ENCODE results near the gene MAP7.

The MAP7 gene

DNA sequence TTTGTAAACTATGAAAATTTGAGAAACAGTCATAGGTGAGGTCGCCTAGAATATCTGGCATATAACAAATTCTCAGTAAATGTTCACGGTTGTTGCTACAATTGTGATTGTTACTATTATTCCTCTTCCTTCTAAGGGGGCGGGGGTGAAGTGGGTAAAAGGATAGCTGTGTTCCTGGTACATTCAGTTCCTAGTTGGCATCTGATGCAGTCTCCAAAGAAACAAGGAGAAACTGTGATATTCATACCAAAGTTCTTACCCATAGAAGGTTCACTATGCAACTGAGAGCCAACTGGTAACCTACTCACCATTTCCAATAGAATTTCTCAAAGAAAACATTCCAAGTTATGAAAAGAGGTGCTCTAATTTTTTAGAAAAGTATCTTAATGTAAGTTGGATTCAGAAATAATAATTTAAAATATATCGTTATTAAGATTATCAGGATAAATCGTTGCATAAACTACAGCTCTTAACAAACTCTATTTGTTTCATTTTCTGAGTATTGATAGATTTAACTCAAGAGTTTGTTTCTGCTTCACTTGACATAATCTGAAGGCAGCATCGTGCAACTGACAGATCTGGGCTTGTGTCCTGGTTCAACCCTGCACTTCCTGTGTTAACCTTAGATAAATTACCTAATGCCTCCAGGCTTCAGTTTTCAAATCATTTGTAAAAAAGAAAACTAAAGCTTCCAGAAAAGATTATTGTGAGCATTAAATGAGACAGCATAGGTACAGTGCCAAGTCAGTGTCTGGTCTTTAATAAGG, 13.3 kb upstream of the MAP7 start:
- DNase-seq, result no peak

DNA sequence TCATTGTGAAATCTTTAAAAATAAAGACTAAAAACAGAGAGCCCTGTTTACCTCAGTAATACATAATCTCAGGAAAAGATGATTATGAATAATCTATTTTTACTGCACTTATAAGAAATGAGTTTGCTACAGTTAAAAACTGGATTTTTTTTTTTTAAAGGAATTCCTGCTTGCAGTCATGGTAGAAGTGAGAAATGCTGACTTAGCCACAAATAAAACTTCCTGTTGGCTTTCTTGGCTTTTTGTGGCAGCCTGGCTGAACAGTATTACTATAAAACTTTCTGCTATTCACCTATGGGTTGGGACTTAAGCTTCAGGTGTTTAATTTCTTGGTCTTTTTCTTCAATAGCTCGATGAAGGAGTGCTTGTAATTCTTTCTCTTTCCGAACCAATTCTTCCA, 12.0 kb upstream of the MAP7 start:
- DNase-seq, result no peak

DNA sequence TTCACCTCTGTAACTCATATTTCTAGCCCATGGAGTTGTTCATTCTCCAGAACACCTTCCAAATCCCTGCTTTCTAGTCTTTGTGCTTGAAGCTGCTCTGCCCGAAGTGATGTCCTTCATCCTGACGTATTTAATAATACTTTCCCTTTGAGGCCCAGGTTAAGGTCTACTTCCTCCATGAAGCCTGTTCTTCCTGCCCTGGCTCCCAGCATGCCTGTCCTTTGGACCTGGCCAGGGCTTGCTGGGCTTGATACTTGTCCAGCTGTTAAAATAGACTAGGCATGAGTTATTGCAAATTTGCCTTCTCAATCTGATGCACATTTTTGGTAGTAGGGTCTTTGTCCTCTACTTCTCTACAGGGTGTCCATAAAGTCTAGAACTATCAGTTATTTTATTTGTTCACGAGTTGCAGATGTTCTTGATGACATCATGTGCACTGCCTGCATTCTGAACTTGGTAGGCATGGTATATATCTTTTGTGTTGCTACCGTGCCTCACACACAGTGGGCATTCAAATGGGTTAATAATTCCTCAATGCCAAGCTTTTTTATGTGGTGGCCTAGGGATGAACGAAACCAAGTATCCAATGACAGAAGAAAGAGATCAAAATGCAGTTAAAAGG, 3.1 kb upstream of the MAP7 start:
- no peak for DNase-seq

DNA sequence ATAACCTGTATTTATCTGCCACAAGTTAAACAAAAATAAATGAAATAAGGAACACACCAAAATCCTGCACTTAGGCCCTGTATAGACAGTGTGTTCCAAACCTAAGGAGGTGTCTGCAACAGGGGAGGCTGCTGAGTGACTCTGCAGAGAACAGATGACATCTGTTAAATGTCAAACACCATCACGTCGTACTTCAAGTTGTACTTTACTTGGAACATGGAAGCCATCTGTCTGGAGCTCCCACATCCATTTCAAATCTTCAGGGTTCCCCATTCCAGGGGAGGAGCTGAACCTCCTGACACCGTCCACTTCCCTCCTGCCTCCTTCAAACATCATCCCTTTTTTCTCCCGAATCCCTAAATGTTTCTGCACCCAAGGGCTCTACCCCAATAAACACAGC, 1.8 kb upstream of the MAP7 start:
- no peak for DNase-seq

DNA sequence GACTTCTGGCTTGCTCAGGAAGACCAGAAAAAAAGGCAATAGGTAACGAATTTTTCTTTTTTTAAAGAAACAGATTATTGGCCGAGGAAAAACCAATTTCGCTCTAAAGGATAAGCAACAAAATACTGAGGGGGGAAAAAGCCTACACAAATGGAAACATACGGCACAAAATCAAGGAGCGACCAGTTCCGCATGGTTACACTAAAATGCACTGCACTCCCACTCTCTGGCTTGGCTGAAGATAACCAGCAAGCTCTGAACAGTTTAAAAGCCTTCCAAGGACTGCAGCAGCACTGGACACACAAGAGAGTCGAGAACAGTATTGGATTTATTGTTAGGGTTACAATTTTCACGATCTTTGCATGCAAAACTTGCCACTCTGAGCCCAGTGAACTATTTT, 881 bp upstream of the MAP7 start:
- DNase-seq, result no peak

DNA sequence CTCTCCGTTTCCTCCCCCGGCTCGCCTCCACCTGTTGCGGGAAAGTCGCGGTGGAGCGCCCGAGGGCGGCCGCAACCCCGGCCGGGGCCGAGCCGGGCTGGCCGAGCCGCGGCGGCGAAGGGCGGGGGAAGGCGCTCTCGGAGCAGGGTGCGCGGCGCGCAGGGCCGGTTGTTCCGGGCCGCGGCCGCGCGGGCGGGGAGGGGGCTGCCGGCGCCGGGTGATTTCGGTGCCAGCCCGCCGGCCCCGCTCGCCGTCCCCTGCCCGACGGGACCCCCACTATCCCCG, 235 bp downstream of the MAP7 start:
- no peak for DNase-seq

DNA sequence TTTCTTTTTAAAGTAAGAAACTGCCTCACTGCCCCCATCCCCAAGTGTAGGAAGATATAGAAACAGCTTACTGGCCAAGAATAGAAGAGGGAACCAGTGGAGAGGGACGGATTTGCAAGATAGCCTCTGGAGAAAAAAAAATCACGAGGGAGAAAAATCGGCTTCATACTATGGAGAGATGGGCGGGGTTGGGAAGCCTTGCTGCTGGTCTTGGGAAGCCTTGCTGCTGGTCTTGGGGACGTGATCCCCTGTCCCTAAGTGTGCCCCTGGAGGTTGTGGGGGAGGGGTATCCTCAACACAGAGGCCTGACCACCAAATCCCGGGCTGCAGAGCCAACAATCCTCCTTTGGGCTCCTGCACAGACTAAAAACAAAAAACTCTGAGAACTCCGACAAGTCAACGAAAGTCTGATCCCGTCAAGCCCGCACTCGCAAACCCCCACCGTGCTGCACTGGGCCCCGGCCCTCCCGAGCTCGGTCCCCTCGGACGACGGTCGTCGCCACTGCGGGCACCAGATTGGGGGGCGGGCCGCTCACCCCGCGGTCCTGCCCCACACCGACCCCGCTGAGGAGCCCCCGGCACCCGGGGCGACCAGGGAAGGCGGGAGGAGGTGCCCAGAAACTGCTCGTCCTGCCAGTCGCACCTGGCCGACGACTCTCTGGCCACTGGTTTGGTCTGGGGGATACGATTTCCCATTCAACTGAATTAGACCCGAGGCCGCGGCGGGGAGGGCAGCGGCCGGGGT, 750 bp downstream of the MAP7 start:
- DNase-seq, result no peak

DNA sequence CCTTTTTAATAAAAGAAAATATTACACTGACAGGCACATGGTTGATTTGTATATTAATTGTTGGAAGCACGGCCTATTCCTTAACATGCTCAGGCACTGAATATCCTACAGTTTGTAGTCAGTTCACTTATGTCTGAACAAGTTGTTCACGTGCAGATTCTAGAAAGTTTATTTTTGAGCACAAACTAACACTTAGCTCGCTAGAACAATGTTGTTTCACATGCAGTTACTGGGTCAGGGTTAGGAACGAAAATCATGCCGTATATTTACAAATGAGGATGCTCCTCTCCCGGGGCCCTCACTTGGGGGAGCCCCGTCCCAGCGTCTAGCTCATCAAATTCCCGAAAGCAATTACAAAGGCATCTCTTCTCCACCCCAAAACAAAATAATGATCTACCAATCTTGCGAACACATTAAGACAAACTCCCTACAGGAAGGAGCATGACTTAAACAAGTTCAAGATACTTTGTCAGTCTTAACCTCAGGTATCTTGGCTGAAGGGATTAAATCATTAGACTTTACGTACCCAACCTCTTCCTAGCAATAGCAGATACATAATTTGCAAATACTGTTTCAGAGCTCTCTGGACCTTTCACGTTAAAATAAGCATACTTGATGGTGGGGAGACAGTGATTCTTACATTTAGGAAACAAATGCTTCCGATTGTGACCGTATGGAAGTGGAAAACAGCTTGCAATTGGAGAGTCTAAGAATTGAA, 1.5 kb downstream of the MAP7 start:
- DNase-seq, result no peak

DNA sequence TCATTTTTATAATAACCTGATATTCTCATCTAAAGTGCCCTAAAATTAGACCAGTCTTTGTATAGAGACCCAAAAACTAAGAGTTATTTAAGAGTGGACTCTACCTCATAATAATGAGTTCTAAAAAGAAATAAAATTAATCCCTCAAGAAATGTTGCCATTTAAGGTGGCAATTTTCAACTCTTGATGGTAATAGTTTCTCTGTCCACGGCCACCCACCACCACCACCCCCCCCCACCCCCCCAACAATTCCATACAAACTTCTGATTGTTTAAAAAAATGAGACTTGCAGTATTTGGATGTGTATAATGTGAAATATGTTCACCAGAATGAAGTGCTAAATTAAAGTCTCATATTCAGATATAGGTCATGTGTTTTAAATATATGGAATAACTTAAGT, 2.4 kb downstream of the MAP7 start:
- DNase-seq, result no peak

DNA sequence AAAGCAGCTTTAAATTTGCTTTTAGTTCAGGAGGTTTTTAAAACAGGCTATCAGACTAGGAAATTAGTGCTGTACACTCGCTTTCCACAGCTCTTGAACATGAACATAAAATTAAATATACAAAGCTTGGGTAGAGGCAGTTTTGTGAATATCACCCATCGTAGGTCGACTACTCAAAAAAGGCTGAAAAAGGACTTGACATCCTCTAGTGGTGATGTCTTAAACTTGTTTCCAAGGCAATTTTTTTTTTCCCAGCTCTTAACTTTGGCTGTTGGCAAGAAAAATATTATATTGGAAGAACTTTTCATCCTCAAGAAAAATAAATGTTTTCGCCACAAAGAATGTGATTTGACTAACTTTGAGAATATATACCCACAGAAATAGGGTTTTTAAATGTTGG, 2.9 kb downstream of the MAP7 start:
- peak; percentile 8 for DNase-seq

DNA sequence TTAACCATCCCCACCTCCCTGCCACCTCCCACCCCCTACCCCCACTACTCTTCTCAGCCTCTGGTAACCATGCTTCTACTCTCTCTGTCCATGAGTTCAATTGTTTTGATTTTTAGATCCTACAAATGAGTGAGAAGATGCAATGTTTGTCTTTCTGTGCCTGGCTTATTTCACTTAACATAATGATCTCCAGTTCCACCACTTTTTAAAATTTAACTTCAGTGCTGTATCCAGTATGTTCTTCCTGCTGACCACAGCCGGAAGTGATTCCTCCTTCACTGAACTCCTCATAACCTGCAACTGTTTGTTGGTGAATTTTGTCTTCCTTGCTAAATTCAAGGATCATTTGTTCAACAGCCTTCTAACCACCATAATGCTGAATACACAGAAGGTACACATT, 3.9 kb downstream of the MAP7 start:
- DNase-seq, result no peak

DNA sequence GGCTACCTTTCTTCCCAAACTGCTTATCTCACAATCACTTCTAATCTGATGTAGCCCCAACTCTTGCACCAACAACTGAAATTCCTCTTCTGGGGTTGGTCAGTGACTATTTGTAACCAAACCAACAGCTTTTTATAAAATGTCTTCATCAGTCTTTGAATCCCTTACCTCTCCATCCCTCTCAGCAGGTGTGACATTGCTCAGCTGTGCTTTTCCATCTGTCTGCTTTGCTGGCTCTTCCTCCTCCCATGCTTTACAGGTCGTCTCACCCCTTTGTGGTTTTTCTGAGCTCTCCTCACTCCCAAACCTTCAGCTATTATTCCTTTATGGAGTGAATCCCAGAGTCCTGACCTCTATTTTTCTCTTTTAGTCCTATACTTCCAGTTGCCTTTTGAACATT, 5.9 kb downstream of the MAP7 start:
- DNase-seq, result no peak

DNA sequence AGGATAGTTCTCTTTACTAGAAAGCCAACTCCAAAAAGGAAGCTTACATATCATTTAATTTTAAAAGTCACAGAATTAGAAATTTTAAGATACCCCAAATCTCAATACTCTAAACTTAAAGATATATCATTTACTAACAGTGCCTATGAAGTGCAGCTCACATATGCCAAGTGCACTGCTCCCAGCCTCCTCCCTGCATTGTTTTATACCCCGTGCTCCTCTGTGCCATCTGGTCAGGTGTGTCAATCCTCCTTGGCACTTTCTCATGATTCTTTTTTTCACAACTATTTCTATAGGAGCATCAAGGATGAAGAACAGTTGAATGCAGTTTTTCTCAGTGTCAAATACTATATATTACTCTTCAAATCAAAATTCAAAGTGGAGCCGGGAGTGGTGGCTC, 8.8 kb downstream of the MAP7 start:
- DNase-seq, result no peak

DNA sequence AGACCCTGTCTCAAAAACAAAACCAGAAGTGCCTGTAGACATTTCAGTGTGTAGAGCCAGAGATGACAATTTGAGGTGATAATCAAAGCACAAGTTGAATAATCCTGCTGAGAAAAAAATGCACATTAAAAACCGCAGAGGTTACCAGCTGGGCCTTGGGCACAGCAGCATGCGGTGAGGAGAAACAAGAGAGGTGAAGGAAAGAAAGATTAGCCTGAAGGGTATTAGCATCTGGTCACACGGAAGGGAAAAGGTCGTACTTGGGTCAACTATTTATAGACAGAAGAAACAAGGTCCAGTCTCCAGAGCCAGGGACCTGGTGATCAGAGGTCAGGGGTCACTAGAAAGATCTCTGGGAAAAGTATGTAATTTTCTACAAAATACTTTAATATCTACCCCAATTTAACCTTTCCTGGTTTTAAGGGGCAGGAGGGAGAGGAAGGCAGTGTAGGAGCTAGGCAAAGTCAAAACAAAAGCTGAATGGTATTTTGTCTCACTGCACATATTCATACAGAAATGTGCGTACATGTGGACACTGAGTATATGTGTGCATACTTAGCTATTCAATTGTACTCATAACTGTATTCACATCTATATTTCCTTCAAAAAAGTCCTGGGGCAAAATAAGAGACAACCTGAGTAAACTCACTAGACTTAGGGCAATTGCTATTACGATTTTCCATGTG, 10.1 kb downstream of the MAP7 start:
- no peak for DNase-seq

DNA sequence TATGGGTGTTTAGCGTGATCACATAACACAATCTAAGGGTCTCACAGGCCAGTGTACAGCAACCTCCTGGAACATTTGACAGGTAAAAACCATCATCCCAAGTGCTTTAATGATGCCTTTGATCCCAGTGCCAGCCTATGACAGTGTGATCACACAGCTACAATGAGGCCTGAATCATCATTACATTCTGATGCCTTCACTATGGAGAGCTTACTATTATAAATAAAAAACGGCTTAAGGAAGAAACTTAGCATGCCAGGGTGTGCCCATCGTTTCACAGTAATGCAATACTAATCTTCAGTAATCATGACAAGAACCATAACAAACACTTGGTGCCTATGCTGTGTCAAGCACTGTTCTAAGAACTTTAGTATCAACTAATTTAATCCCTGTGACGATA, 11.4 kb downstream of the MAP7 start:
- DNase-seq, result no peak

DNA sequence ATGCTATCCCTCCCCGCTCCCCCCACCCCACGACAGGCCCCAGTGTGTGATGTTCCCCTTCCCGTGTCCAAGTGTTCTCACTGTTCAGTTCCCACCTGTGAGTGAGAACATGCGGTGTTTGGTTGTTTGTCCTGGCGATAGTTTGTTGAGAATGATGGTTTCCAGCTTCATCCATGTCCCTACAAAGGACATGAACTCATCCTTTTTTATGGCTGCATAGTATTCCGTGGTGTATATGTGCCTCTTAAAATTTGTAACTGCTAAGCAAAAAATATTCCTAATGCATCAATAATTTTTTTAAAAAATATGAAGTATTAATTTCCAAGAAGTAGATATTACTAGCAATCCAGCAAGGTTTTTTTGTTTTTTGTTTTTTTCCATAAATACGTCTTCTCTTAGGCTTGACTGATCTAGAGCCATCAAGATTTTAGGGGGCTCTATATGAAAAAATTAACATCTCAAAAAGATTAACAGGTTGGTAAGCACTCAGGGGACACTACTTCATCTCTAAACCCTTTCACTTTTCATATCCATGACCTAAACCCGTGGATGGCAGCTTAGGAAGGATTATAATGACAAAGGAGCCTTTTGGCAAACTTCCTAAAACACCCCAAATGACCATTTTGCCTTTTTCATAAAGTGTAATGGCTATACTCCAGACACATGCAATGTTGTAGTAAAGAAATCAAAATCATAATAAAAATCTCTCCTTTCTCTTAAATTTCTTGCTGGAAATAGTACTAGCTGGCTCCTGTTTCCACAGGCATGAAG, 14.2 kb downstream of the MAP7 start:
- DNase-seq, result no peak

DNA sequence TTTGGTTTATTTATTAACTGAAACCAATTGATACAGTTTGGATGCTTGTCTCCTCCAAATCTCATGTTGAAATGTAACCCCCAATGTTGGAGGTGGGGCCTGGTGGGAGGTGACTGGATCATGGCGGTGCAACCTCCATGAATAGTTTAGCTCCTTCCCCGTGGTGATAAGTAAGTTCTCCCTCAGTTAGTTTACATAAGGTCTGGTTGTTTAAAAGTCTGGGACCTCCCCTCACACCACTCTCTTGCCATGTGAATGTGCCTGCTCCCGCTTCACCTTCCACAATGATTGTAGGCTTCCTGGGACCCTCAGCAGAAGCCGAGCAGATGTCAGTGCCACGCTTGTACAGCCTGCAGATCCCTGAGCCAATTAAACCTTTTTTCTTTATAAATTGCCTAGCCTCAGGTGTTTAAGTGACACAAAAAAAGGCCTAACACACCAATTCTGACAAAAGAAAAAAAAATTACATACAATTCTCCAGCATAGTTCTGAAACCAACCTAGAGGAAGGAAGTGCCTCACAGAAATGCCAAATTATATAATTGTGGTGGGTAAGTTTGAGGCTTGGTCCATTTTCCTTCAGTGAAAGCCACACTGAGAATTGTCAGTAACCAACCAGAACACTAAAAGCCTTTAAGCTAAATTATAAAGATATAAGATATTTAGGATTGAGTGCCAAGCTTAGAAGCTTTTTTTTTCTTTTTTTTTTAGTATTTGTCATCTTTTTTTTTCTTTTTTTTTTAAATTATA, 15.0 kb downstream of the MAP7 start:
- DNase-seq, result no peak

DNA sequence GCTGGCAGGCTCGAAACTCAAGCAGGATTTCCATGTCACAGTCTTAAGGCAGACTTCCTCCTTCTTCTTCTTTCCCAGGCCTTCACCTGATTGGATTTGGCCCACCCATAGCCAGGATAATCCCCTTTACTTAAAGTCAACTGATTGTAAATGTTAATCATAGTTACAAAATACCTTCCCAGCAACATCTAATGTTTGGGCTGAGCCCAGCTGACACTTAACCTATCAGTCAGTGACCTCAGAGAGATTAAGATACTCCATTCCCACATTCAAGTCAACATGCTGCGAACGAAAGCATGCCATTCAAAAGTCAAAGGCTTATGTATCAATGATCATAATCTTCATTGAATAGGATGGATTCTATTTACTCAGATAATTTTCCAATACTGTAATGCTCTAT, 16.0 kb downstream of the MAP7 start:
- no peak for DNase-seq

DNA sequence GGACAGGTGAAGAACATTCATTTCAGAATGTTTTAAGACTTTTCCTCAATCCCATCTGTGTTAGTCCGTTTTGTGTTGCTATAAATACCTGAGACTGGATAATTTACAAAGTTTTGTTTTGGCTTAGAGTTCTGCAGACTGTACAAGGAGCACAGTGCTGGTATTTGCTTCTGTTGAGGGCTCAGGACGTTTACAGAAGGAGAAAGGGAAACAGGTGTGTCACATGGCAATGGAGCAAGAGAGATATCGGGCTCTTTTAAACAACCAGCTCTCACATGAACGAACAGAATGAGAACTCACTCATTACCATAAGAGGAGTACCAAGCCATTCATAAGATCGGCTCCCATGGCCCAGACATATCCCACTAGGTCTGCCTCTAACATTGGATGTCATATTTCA, 16.7 kb downstream of the MAP7 start:
- no peak for DNase-seq

DNA sequence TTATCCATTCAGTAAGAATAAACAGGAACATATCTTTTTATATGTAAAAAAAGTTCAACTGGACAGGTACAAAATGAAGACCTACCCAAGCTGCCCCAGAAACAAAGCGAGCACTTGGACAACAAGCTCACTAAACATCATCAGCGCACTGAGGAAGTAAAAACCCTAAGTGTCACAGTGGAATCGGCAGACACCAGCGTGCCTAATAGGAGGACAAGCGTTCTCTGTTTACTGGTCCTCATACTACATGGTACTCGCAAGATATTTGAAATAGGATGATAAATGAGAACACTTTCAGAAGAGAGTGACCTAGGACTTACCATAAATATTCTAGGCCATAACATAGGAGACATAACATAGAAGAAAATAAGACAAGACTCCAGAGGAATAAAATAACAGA, 18.2 kb downstream of the MAP7 start:
- DNase-seq, result no peak

DNA sequence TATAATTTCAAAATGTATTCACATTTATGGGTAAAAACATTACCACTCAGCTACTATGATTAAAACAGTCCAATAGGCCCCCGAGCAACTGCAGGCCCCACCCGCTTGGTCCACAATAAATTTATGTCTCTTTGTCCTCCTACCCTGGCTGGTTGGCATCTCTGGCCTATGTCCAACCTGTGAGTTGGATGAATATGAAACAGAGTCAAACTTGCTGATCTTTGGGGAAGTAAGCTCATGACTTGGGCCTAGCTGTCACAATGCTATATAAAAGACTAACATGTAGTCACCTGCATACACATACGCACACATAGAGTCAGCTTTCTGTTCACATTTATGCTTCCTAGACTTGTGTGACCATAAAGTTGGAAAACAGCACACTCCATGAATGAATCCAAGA, 20.5 kb downstream of the MAP7 start:
- DNase-seq, result no peak

DNA sequence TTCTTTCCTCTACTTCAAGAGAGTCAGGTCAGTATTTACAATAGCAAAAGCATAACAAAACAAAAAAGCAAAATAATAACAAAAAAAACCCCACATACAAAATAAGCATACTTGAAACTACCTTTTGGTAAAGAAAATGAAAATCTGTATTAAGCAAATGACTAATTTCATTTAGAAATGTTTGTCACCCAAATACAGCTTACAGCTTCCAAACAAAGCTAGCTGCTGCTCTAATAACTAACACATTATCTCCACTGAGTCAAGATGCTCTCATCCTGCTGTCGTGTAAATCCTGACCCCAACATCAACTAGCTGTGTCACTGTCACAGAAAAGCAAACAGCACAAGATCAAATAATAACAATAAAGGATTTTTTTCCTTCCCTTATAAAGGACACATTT, 21.7 kb downstream of the MAP7 start:
- DNase-seq, result no peak

Measured in activated CD4-positive, alpha-beta T cell treated with anti-CD3 and anti-CD28 coated beads, Interleukin-2, amount 50 U/mL, for 16 hours (primary cell).